ENCODE results near the gene SNX32.
"Not testable (repeated sequence)": the region's sequence is repeated elsewhere in the genome, so short reads cannot be mapped to it uniquely, and the experiment has no call there.

The SNX32 gene

DNA sequence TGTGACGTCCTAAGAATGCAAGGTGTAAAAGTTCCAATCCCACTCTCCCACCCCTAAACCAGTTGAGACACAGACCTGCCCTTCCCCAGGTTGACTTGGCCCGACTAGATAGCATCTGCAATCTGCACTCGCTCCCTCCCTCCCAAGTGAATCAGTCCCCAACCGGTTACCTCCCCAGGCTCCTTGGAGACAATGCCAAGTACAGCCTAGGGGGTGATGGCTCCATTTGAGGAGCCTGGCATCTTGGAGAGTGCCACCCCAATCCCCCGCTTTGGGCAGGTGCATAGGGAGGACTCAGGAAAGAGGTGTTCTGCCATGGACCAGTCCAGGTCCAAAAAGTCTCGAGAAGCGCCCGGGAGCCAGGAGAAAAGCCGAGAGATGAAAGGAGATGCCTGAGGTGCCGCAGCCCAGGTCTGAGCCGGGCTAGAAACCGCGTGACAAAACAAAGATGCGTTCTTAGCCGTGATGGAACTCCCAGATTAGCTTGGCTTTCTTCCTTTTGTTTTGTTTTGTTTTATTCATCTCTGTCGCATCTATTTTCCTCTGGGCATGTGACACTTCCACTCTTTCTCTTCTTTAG lies 18.7 kb upstream of the SNX32 start:
- H3K9ac ChIP-seq (ENCODE audit: low read length in 2 of 2) = no peak overlapping the region
- H3K4me1 ChIP-seq (ENCODE audit: control insufficient read depth, insufficient read depth, low read length) = peaks cover 15% of the 10 kb centered on the region
- H3K27me3 ChIP-seq (ENCODE audit: control insufficient read depth in 1 of 2, insufficient read depth in 2 of 2, low read length in 2 of 2) = no peaks in the 10 kb centered on the region
- no peaks in the 10 kb centered on the region for H3K9me3 ChIP-seq (ENCODE audit: control insufficient read depth in 2 of 2, low read length in 2 of 2)
- H3K36me3 ChIP-seq (ENCODE audit: control insufficient read depth in 2 of 2, insufficient read depth in 2 of 2, low read length in 2 of 2) = peaks cover 0 to 3% of the 10 kb centered on the region in 2 donors
- H3K4me3 ChIP-seq (ENCODE audit: low read length in 2 of 2) = no peak overlapping the region
- H3K27ac ChIP-seq (ENCODE audit: low read length) = no peak overlapping the region

DNA sequence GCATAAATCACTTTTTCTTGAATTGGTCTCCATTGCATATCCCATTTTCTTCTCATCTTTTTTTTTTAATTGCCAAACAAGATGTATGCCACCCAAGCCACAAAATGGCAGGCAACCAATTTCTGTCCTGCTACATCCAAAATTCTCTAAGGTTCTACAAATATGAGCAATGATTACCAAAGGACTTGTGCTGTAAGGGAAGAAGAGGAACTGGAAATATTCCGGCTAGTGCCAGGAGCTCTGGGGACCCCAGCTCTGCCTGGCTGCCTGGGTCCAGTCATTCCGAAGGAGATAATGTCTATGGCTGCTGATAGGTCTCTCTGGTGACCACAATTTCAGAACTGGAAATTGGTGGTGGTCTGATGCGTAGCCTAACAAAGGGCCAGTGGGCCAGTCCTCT lies 17.1 kb upstream of the SNX32 start:
- peak overlapping the region in 1 of 2 donors; percentile 86 for H3K4me3 ChIP-seq (ENCODE audit: low read length in 2 of 2)

DNA sequence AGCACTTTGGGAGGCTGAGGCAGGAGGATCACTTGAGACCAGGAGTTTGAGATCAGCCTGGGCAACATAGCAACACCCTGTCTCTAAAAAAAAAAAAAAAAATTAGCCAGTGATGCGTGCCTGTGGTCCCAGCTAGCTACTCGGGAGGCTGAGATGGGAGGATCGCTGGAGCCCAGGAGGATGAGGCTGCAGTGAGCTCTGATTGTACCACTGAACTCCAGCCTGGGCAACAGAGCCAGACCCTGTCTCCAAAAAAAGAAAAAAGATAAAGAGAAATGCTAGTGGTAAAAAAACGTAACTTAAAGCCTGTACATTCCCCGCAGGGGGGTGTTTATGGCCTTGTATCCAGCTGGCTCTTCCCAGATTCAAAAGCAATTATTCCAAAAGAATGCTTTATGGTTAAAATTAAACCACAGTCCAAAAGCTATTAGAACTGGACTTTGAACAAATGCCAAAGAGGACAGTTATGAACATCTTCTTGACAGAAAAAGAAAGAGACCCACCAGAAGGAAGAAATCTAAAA lies 16.4 kb upstream of the SNX32 start:
- Histone ChIP-seq H3K27ac (ENCODE audit: low read length) (no peak overlapping the region), H3K4me1 (ENCODE audit: control insufficient read depth, insufficient read depth, low read length) (peaks cover 12% of the 10 kb centered on the region), H3K9ac (ENCODE audit: low read length in 2 of 2) (peak overlapping the region; percentile 74 to 82), H3K27me3 (ENCODE audit: control insufficient read depth in 1 of 2, insufficient read depth in 2 of 2, low read length in 2 of 2) (peaks cover 0 to 2% of the 10 kb centered on the region in 2 donors), H3K9me3 (ENCODE audit: control insufficient read depth in 2 of 2, low read length in 2 of 2) (no peaks in the 10 kb centered on the region), H3K36me3 (ENCODE audit: control insufficient read depth in 2 of 2, insufficient read depth in 2 of 2, low read length in 2 of 2) (peaks cover 0 to 3% of the 10 kb centered on the region in 2 donors), H3K4me3 (ENCODE audit: low read length in 2 of 2) (peak overlapping the region; percentile 86 to 88)

More for the DNA sequence above, 17.1 kb upstream of the SNX32 start:
- peaks cover 0 to 3% of the 10 kb centered on the region in 2 donors for H3K36me3 ChIP-seq (ENCODE audit: control insufficient read depth in 2 of 2, insufficient read depth in 2 of 2, low read length in 2 of 2)
- no peak overlapping the region for H3K27ac ChIP-seq (ENCODE audit: low read length)
- no peak overlapping the region for H3K9ac ChIP-seq (ENCODE audit: low read length in 2 of 2)
- peaks cover 15% of the 10 kb centered on the region for H3K4me1 ChIP-seq (ENCODE audit: control insufficient read depth, insufficient read depth, low read length)
- H3K27me3 ChIP-seq (ENCODE audit: control insufficient read depth in 1 of 2, insufficient read depth in 2 of 2, low read length in 2 of 2) = peaks cover 0 to 2% of the 10 kb centered on the region in 2 donors
- H3K9me3 ChIP-seq (ENCODE audit: control insufficient read depth in 2 of 2, low read length in 2 of 2) = no peaks in the 10 kb centered on the region

DNA sequence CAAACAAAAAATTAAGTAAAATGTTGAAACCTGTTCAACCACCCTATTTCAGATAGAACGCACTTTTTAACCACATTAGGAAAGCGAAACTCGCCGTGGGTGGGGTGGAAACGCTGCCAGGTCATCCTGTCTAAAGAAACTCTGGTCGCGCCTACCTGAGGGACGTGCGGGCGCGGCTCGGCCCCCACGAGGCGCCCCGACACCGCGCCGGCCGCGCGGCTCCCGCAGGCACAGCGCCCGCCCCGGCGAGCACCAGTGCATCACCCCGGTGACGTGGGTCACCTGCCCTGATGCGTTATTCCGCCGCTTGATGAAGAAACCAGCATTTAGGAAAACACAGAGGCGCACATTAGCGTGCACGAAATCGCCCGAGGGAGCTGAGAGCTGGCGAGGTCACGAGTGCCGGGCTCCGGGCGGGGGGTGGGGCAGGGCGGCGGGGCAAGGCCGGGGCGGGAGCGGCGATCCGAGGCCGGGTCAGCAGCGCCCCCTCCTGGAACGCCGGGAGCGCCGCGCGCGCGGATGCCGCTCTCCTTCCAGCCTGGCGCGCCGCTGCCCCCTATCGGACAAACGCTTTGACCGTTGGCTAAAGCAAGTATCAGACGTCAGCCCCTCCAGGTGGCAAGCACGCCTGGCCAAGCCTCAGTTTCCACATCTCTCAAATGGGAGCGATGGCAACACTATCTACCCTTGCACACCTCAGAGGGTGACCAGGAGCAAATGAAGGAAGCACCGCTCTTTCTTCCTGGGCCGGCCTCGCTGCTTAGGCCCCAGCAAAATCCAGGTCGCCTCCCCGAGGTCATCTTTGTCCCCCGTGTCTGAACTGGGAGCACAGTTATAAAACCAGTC lies 15.7 kb upstream of the SNX32 start:
- Histone ChIP-seq H3K27me3 (ENCODE audit: control insufficient read depth in 1 of 2, insufficient read depth in 2 of 2, low read length in 2 of 2) (peaks cover 0 to 2% of the 10 kb centered on the region in 2 donors), H3K9me3 (ENCODE audit: control insufficient read depth in 2 of 2, low read length in 2 of 2) (no peaks in the 10 kb centered on the region), H3K36me3 (ENCODE audit: control insufficient read depth in 2 of 2, insufficient read depth in 2 of 2, low read length in 2 of 2) (peaks cover 0 to 3% of the 10 kb centered on the region in 2 donors), H3K9ac (ENCODE audit: low read length in 2 of 2) (peak overlapping the region; percentile 74 to 82), H3K4me1 (ENCODE audit: control insufficient read depth, insufficient read depth, low read length) (peaks cover 12% of the 10 kb centered on the region), H3K27ac (ENCODE audit: low read length) (no peak overlapping the region), H3K4me3 (ENCODE audit: low read length in 2 of 2) (peak overlapping the region; percentile 86 to 88)

DNA sequence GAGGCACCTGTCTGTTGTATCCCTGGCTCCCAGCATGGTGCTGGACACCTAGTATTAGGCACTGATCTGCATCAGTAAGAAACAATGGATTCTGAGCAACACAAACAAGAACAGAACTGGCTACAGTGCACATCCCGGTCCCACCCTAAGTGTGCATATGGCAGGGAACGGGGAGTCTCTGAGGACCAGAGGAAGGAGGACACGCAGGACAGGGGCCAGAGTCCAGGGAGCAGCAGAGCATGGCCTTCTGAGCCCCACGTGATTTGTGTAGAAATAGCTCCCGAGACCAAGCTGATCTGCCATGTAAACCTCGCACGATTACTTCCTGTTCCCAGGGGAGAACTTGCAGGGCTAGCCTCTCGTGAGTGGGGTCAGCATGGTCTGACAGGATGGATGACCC lies 12.7 kb upstream of the SNX32 start:
- Histone ChIP-seq H3K27me3 (ENCODE audit: control insufficient read depth in 1 of 2, insufficient read depth in 2 of 2, low read length in 2 of 2) (peaks cover 0 to 2% of the 10 kb centered on the region in 2 donors), H3K4me3 (ENCODE audit: low read length in 2 of 2) (no peak overlapping the region), H3K36me3 (ENCODE audit: control insufficient read depth in 2 of 2, insufficient read depth in 2 of 2, low read length in 2 of 2) (no peaks in the 10 kb centered on the region), H3K4me1 (ENCODE audit: control insufficient read depth, insufficient read depth, low read length) (peaks cover 12% of the 10 kb centered on the region), H3K9ac (ENCODE audit: low read length in 2 of 2) (no peak overlapping the region), H3K9me3 (ENCODE audit: control insufficient read depth in 2 of 2, low read length in 2 of 2) (no peaks in the 10 kb centered on the region), H3K27ac (ENCODE audit: low read length) (no peak overlapping the region)

DNA sequence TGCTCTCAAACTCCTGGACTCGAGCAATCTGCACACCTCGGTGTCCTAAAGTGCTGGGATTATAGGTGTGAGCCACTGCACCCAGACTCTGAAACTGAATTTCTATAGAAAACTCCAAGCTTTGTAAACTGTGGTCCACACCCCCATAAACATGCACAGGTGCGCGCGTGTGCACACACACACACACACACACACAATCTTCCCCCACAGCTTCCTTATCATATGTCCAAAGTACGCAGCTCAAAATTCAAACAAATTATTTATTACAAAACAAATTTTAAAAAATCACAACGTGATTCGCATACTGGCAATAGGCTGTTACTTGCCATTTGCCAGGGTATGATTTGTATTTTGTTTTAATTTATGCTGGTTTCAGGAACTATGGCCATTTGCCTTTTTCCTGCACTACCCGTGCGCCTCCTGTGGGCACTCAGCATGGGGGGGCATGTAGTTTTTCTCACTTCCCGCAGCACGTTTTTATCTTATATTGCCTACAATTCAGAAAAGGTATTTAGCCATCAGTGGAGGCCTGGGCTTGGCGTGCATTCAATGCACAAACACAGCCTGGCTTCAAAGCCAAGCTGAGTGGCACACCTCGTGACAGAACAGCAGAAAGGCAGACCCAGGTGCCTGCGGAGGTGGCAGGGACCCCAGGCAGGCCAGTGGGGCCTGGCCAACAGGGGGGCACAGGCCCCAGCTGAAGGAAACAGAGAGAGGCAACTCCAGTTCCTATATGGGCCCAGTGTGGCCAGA lies 10.8 kb upstream of the SNX32 start:
- no peaks in the 10 kb centered on the region for H3K36me3 ChIP-seq (ENCODE audit: control insufficient read depth in 2 of 2, insufficient read depth in 2 of 2, low read length in 2 of 2)
- peaks cover 0 to 2% of the 10 kb centered on the region in 2 donors for H3K27me3 ChIP-seq (ENCODE audit: control insufficient read depth in 1 of 2, insufficient read depth in 2 of 2, low read length in 2 of 2)
- H3K4me1 ChIP-seq (ENCODE audit: control insufficient read depth, insufficient read depth, low read length) = peaks cover 3% of the 10 kb centered on the region
- H3K27ac ChIP-seq (ENCODE audit: low read length) = no peak overlapping the region
- H3K9me3 ChIP-seq (ENCODE audit: control insufficient read depth in 2 of 2, low read length in 2 of 2) = no peaks in the 10 kb centered on the region
- H3K4me3 ChIP-seq (ENCODE audit: low read length in 2 of 2) = no peak overlapping the region
- H3K9ac ChIP-seq (ENCODE audit: low read length in 2 of 2) = no peak overlapping the region

DNA sequence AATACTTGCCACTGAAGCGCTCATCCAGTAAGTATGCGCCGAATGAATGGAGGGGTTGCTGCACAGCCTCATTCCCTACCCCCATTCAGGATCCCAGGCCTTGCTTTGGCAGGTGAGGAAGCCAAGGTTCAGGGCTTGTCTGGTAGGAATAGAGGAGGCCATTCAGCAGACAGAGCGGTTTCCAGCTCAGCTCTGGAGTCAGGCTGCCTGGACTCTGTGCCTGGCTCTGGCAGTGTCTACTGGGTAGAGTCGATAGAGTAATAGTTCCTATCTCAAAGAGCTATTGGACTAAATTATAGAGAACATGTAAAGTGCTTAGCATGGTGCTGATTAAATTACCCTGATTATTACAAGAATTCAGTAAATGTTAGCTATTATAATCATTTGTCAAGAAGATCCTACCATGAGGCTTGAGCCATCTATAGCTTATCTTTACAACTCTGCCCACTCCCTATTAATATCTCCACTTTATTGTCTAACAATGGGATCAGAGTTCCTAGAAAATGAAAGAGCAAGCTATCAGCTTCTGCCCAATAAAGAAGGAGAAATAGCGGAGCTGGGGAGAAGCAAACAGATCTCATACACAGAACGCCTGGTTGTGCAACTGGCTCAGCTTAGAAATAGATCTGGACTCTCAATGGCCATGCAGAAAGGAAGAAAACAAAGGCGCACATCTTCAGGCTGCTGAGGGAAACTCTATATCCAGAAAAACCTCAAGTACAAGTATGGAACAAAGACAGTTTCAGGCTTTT lies 6.6 kb upstream of the SNX32 start:
- no peaks in the 10 kb centered on the region for H3K27me3 ChIP-seq (ENCODE audit: control insufficient read depth in 1 of 2, insufficient read depth in 2 of 2, low read length in 2 of 2)
- no peaks in the 10 kb centered on the region for H3K4me1 ChIP-seq (ENCODE audit: control insufficient read depth, insufficient read depth, low read length)
- no peak overlapping the region for H3K27ac ChIP-seq (ENCODE audit: low read length)
- no peaks in the 10 kb centered on the region for H3K36me3 ChIP-seq (ENCODE audit: control insufficient read depth in 2 of 2, insufficient read depth in 2 of 2, low read length in 2 of 2)
- H3K4me3 ChIP-seq (ENCODE audit: low read length in 2 of 2) = no peak overlapping the region
- H3K9me3 ChIP-seq (ENCODE audit: control insufficient read depth in 2 of 2, low read length in 2 of 2) = no peaks in the 10 kb centered on the region
- H3K9ac ChIP-seq (ENCODE audit: low read length in 2 of 2) = no peak overlapping the region

DNA sequence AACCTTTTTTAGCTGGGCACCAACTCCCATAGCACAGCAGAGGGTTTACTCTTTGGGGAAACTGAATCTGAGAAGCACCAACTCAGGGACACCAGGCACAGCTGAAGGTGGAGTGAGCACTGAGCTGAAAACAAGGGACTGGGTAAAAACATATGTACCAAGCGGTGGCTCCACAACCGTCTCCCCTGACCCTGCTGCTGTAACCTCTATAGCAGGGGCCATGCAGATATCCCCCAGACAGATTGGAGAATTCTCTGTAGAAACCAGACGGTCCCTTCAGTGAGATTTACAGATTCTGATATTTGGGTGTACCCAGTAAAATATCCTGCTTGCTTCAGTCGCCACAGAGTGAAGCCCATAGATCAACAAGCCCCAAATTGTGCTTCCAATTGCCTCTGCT lies 4.3 kb upstream of the SNX32 start:
- Histone ChIP-seq H3K27me3 (ENCODE audit: control insufficient read depth in 1 of 2, insufficient read depth in 2 of 2, low read length in 2 of 2) (no peaks in the 10 kb centered on the region), H3K27ac (ENCODE audit: low read length) (no peak overlapping the region), H3K4me1 (ENCODE audit: control insufficient read depth, insufficient read depth, low read length) (peaks cover 15% of the 10 kb centered on the region), H3K36me3 (ENCODE audit: control insufficient read depth in 2 of 2, insufficient read depth in 2 of 2, low read length in 2 of 2) (no peaks in the 10 kb centered on the region), H3K9me3 (ENCODE audit: control insufficient read depth in 2 of 2, low read length in 2 of 2) (no peaks in the 10 kb centered on the region), H3K4me3 (ENCODE audit: low read length in 2 of 2) (no peak overlapping the region), H3K9ac (ENCODE audit: low read length in 2 of 2) (no peak overlapping the region)

DNA sequence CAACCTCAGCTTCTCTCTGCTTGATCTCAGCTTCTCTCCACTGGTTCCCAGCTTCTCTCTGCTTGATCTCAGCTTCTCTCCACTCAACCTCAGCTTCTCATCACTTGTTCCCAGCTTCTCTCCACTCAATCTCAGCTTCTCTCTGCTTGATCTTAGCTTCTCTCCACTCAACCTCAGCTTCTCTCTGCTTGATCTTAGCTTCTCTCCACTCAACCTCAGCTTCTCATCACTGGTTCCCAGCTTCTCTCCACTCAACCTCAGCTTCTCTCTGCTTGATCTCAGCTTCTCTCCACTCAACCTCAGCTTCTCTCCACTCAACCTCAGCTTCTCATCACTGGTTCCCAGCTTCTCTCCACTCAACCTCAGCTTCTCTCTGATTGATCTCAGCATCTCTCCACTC lies 1.5 kb upstream of the SNX32 start:
- H3K36me3 ChIP-seq (ENCODE audit: control insufficient read depth in 2 of 2, insufficient read depth in 2 of 2, low read length in 2 of 2); H3K9ac ChIP-seq (ENCODE audit: low read length in 2 of 2); H3K27me3 ChIP-seq (ENCODE audit: control insufficient read depth in 1 of 2, insufficient read depth in 2 of 2, low read length in 2 of 2); H3K4me3 ChIP-seq (ENCODE audit: low read length in 2 of 2); H3K27ac ChIP-seq (ENCODE audit: low read length); H3K9me3 ChIP-seq (ENCODE audit: control insufficient read depth in 2 of 2, low read length in 2 of 2): not testable (repeated sequence)
- peaks cover 19% of the 10 kb centered on the region for H3K4me1 ChIP-seq (ENCODE audit: control insufficient read depth, insufficient read depth, low read length)

DNA sequence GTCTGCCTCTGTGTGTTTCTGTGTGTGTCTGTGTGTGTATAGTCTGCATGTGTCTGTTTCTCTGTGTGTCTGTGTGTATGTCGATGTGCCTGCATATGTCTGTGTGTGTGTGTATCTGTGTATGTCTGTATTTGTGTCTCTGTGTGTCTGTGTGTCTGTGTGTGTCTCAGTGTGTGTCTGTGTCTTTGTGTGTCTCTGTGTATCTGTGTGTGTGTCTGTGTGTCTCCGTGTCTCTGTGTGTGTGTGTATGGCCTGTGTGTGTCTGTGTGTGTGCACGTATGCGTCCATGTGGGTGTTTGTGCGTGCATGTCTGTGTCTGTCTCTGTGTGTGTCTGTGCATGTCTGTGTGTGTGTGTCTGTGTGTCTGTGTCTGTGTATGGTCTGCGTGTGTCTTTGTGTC lies 439 bp downstream of the SNX32 start:
- H3K9me3 ChIP-seq (ENCODE audit: control insufficient read depth in 2 of 2, low read length in 2 of 2) = no peaks in the 10 kb centered on the region
- no peaks in the 10 kb centered on the region for H3K27me3 ChIP-seq (ENCODE audit: control insufficient read depth in 1 of 2, insufficient read depth in 2 of 2, low read length in 2 of 2)
- H3K27ac ChIP-seq (ENCODE audit: low read length) = no peak overlapping the region
- H3K36me3 ChIP-seq (ENCODE audit: control insufficient read depth in 2 of 2, insufficient read depth in 2 of 2, low read length in 2 of 2) = no peaks in the 10 kb centered on the region
- H3K4me1 ChIP-seq (ENCODE audit: control insufficient read depth, insufficient read depth, low read length) = peaks cover 19% of the 10 kb centered on the region
- H3K9ac ChIP-seq (ENCODE audit: low read length in 2 of 2) = peak overlapping the region; percentile 42 to 65
- H3K4me3 ChIP-seq (ENCODE audit: low read length in 2 of 2) = peak overlapping the region; percentile 71 to 85
